ENCODE results near the gene RPA1. TPM values are rescaled to one million over a fixed set of nuclear protein-coding genes. Genes with fewer than 3 reads are reported as not detected.

RPA1 gene
- total RNA-seq, 1 experiment from 2014 or later, result 158 TPM

DNA sequence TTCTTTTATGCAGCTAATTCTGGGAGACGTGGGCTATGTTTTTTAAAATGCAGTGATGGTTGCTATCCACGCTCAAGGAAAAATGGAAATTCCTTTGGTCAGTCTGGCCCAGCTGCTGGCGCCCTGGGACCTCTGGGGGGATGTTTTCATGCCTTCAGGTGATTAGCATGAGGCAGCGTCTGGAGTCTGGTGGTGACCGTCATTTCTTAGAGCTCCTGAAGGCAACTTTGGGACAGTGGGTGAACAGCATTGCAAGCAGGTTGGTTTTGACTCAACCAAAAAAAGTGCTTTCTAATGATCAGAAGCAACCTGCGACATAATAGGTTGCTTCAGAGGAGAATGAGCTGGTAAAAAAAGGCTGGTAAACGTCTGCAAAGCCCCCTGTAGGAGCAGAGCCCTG is 82.3 kb downstream of the RPA1 start:
- Mint-ChIP-seq H3K36me3 (no peaks in the 10 kb centered on the region), H3K4me3 (no peak overlapping the region), H3K27ac (no peak overlapping the region), H3K9me3 (no peaks in the 10 kb centered on the region), H3K4me1 (peaks cover 5% of the 10 kb centered on the region), H3K27me3 (ENCODE audit: low read depth) (peaks cover 91% of the 10 kb centered on the region)
- no peak for TF ChIP-seq CREB1 (CRISPR knock-in tag; IDR thresholded peaks at IDR 0.05)
- no peak for ATAC-seq
- ChIA-PET CTCF (interaction anchor here (0.5 to 1.6 kb wide), 4 partner anchors 44 to 142 kb away, joined by 3 to 11 read pairs (median 4); partner anchors contain the start of genes HIC1 and RTN4RL1), POLR2A (no interaction called here)
- DNase-seq (ENCODE audit: low spot score), result no peak

DNA sequence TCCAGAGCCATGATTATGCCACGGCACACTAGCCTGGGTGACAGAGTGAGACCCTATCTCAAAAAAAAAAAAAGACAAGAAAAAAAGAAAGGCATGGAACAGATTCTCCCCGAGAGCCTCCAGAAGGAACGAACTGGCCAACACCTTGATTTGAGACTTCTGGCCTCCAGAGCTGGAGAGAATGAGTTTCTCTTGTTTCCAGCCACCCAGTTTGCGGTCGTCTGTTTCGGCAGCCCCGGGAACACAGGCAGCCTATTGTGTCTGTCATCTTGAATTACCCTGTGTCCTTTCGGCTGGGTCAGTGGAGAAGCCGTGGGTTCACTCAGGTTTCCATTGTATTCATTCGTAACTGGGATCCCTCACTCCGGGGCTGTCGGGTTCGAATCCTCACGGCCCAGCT is 83.9 kb downstream of the RPA1 start:
- CTCF ChIA-PET, result no interaction called here
- Mint-ChIP-seq H3K27ac (no peak overlapping the region), H3K36me3 (no peaks in the 10 kb centered on the region), H3K4me1 (peaks cover 3% of the 10 kb centered on the region), H3K27me3 (ENCODE audit: low read depth) (peaks cover 75% of the 10 kb centered on the region), H3K4me3 (no peak overlapping the region), H3K9me3 (no peaks in the 10 kb centered on the region)
- no peak for ATAC-seq
- POLR2A ChIA-PET, result no interaction called here
- DNase-seq (ENCODE audit: low spot score), result no peak
- TF ChIP-seq ELF4 (CRISPR knock-in tag; IDR thresholded peaks at IDR 0.05; ENCODE audit: low read depth) (no peak), TCF7 (CRISPR knock-in tag; IDR thresholded peaks at IDR 0.05; ENCODE audit: low read depth) (no peak), FOXP1 (CRISPR knock-in tag; IDR thresholded peaks at IDR 0.05; ENCODE audit: borderline replicate concordance) (no peak), NFE2L1 (CRISPR knock-in tag; IDR thresholded peaks at IDR 0.05) (no peak), MYBL2 (CRISPR knock-in tag; IDR thresholded peaks at IDR 0.05) (no peak), ZNF138 (CRISPR knock-in tag; conservative IDR thresholded peaks at IDR 0.05) (no peak), TEAD4 (CRISPR knock-in tag; IDR thresholded peaks at IDR 0.05) (no peak), ZNF423 (CRISPR knock-in tag; IDR thresholded peaks at IDR 0.05) (no peak), NR2C2 (CRISPR knock-in tag; IDR thresholded peaks at IDR 0.05) (no peak), PREB (CRISPR knock-in tag; IDR thresholded peaks at IDR 0.05; ENCODE audit: borderline replicate concordance) (no peak), GTF2I (CRISPR knock-in tag; conservative IDR thresholded peaks at IDR 0.05) (no peak), ATF2 (CRISPR knock-in tag; IDR thresholded peaks at IDR 0.05; ENCODE audit: borderline replicate concordance, low read depth) (no peak), ZNF671 (CRISPR knock-in tag; IDR thresholded peaks at IDR 0.05) (no peak), CDX4 (CRISPR knock-in tag; IDR thresholded peaks at IDR 0.05; ENCODE audit: borderline replicate concordance) (no peak), ZNF232 (CRISPR knock-in tag; IDR thresholded peaks at IDR 0.05) (no peak), ZNF263 (CRISPR knock-in tag; IDR thresholded peaks at IDR 0.05; ENCODE audit: low read depth) (no peak)
- TF ChIP-seq, protein P1, sequence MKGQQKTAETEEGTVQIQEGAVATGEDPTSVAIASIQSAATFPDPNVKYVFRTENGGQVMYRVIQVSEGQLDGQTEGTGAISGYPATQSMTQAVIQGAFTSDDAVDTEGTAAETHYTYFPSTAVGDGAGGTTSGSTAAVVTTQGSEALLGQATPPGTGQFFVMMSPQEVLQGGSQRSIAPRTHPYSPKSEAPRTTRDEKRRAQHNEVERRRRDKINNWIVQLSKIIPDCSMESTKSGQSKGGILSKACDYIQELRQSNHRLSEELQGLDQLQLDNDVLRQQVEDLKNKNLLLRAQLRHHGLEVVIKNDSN (CRISPR knock-in tag; IDR thresholded peaks at IDR 0.05), result no peak
- TF ChIP-seq, protein P2, sequence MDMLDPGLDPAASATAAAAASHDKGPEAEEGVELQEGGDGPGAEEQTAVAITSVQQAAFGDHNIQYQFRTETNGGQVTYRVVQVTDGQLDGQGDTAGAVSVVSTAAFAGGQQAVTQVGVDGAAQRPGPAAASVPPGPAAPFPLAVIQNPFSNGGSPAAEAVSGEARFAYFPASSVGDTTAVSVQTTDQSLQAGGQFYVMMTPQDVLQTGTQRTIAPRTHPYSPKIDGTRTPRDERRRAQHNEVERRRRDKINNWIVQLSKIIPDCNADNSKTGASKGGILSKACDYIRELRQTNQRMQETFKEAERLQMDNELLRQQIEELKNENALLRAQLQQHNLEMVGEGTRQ (CRISPR knock-in tag; IDR thresholded peaks at IDR 0.05), result no peak
- TF ChIP-seq, protein P3, sequence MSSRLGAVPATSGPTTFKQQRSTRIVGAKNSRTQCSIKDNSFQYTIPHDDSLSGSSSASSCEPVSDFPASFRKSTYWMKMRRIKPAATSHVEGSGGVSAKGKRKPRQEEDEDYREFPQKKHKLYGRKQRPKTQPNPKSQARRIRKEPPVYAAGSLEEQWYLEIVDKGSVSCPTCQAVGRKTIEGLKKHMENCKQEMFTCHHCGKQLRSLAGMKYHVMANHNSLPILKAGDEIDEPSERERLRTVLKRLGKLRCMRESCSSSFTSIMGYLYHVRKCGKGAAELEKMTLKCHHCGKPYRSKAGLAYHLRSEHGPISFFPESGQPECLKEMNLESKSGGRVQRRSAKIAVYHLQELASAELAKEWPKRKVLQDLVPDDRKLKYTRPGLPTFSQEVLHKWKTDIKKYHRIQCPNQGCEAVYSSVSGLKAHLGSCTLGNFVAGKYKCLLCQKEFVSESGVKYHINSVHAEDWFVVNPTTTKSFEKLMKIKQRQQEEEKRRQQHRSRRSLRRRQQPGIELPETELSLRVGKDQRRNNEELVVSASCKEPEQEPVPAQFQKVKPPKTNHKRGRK (CRISPR knock-in tag; IDR thresholded peaks at IDR 0.05; ENCODE audit: borderline replicate concordance), result no peak
- TF ChIP-seq, protein P4, sequence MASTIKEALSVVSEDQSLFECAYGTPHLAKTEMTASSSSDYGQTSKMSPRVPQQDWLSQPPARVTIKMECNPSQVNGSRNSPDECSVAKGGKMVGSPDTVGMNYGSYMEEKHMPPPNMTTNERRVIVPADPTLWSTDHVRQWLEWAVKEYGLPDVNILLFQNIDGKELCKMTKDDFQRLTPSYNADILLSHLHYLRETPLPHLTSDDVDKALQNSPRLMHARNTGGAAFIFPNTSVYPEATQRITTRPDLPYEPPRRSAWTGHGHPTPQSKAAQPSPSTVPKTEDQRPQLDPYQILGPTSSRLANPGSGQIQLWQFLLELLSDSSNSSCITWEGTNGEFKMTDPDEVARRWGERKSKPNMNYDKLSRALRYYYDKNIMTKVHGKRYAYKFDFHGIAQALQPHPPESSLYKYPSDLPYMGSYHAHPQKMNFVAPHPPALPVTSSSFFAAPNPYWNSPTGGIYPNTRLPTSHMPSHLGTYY (CRISPR knock-in tag; IDR thresholded peaks at IDR 0.05), result no peak

Measured in WTC11 (cell line).